HEK293 (cell line): Measurements from ENCODE around the gene PASK.

Experiments
- CTCF ChIA-PET: fragments of 350-600 bp; formaldehyde crosslinking; extraction: SDS; loops from one replicate; lab custom pipeline; 2021; ENCODE audit warnings: antibody characterized with exemption; lab: Yijun Ruan, JAX
- POLR2A ChIA-PET: fragments of 300-600 bp; formaldehyde crosslinking; extraction: SDS; loops from one replicate; lab custom pipeline; 2020; ENCODE audit warnings: antibody characterized with exemption, inconsistent platforms; lab: Yijun Ruan, JAX
- H3K27ac ChIP-seq: fragments of 200-500 bp; sonication (Bioruptor generic); 2 replicates; pipeline ENCODE4 v1.5.1; 2014; ENCODE audit warnings: low read depth, low read length, control low read depth, inconsistent platforms; ENCODE audit errors: extremely low read depth
- H3K36me3 ChIP-seq, 2 experiments: fragments of 200-500 bp in 1 of 2; sonication (Bioruptor generic) in 1 of 2; 1 replicate in 1 of 2; 2 replicates in 1 of 2; pipeline ENCODE4 v1.5.1; 2014 to 2017; ENCODE audit warnings: inconsistent platforms in 2 of 2, low read length in 2 of 2; ENCODE audit not compliant: control insufficient read depth in 2 of 2, insufficient read depth in 1 of 2
- H3K4me1 ChIP-seq: fragments of 200-500 bp; sonication (Bioruptor generic); 2 replicates; pipeline ENCODE4 v1.5.1; 2014; ENCODE audit warnings: mild to moderate bottlenecking, low read length, inconsistent platforms; ENCODE audit not compliant: control insufficient read depth, insufficient read depth
- H3K4me3 ChIP-seq: 2 replicates; pipeline ENCODE4 v1.5.1; 2011; ENCODE audit warnings: low read depth, mild to moderate bottlenecking, control low read depth, low read length, moderate library complexity
- H3K9me3 ChIP-seq: fragments of 200-500 bp; sonication (Bioruptor generic); 2 replicates; pipeline ENCODE4 v1.5.1; 2014; ENCODE audit warnings: low read depth, low read length, inconsistent platforms; ENCODE audit not compliant: control insufficient read depth, insufficient read depth
- RBAK ChIP-seq: fragments of 450-650 bp; formaldehyde crosslinking; IDR thresholded peaks from 2 replicates; pipeline ENCODE4 v1.5.1; 2016; ENCODE audit warnings: missing biosample characterization, missing genetic modification characterization
- ZBTB1 ChIP-seq: fragments of 450-650 bp; formaldehyde crosslinking; IDR thresholded peaks from 2 replicates; pipeline ENCODE4 v1.5.1; 2016; ENCODE audit warnings: missing biosample characterization, missing genetic modification characterization
- ZFHX2 ChIP-seq: fragments of 450-650 bp; formaldehyde crosslinking; conservative IDR thresholded peaks from 2 replicates; pipeline ENCODE4 v1.5.1; 2016; ENCODE audit warnings: missing biosample characterization, missing genetic modification characterization
- ZFP41 ChIP-seq: fragments of 450-650 bp; formaldehyde crosslinking; IDR thresholded peaks from 2 replicates; pipeline ENCODE4 v1.5.1; 2016; ENCODE audit warnings: missing biosample characterization, missing genetic modification characterization, borderline replicate concordance
- ZIC2 ChIP-seq: fragments of 450-650 bp; formaldehyde crosslinking; IDR thresholded peaks from 2 replicates; pipeline ENCODE4 v1.5.1; 2016; ENCODE audit warnings: missing biosample characterization, missing genetic modification characterization
- ZNF114 ChIP-seq: fragments of 450-650 bp; formaldehyde crosslinking; IDR thresholded peaks from 2 replicates; pipeline ENCODE4 v1.5.0; 2017; ENCODE audit warnings: missing biosample characterization, missing genetic modification characterization
- ZNF133 ChIP-seq: fragments of 450-650 bp; formaldehyde crosslinking; IDR thresholded peaks from 2 replicates; pipeline ENCODE4 v1.5.1; 2016; ENCODE audit warnings: missing biosample characterization, missing genetic modification characterization
- ZNF155 ChIP-seq: fragments of 450-650 bp; formaldehyde crosslinking; IDR thresholded peaks from 2 replicates; pipeline ENCODE4 v1.5.1; 2016; ENCODE audit warnings: missing biosample characterization, missing genetic modification characterization
- ZNF157 ChIP-seq: fragments of 450-650 bp; formaldehyde crosslinking; IDR thresholded peaks from 2 replicates; pipeline ENCODE4 v1.5.1; 2016; ENCODE audit warnings: missing biosample characterization, missing genetic modification characterization
- ZNF266 ChIP-seq: fragments of 450-650 bp; formaldehyde crosslinking; IDR thresholded peaks from 2 replicates; pipeline ENCODE4 v1.5.1; 2016; ENCODE audit warnings: missing biosample characterization, missing genetic modification characterization, low read depth
- ZNF302 ChIP-seq: fragments of 450-650 bp; formaldehyde crosslinking; IDR thresholded peaks from 2 replicates; pipeline ENCODE4 v1.5.1; 2016; ENCODE audit warnings: missing biosample characterization, missing genetic modification characterization, low read depth
- ZNF354C ChIP-seq: fragments of 450-650 bp; formaldehyde crosslinking; IDR thresholded peaks from 2 replicates; pipeline ENCODE4 v1.5.1; 2016; ENCODE audit warnings: missing biosample characterization, missing genetic modification characterization, low read depth, borderline replicate concordance
- ZNF37A ChIP-seq: fragments of 450-650 bp; IDR thresholded peaks from 2 replicates; pipeline ENCODE4 v1.5.1; 2018; ENCODE audit warnings: missing biosample characterization, missing genetic modification characterization
- ZNF423 ChIP-seq: fragments of 450-650 bp; formaldehyde crosslinking; IDR thresholded peaks from 2 replicates; pipeline ENCODE4 v1.5.1; 2016; ENCODE audit warnings: missing biosample characterization, missing genetic modification characterization
- ZNF560 ChIP-seq: fragments of 450-650 bp; formaldehyde crosslinking; IDR thresholded peaks from 2 replicates; pipeline ENCODE4 v1.5.1; 2017; ENCODE audit warnings: missing biosample characterization, missing genetic modification characterization, borderline replicate concordance
- ZNF670 ChIP-seq: fragments of 450-650 bp; formaldehyde crosslinking; IDR thresholded peaks from 2 replicates; pipeline ENCODE4 v1.5.1; 2016; ENCODE audit warnings: missing biosample characterization, missing genetic modification characterization, low read depth
- ZNF707 ChIP-seq: fragments of 450-650 bp; formaldehyde crosslinking; IDR thresholded peaks from 2 replicates; pipeline ENCODE4 v1.5.1; 2016; ENCODE audit warnings: missing biosample characterization, missing genetic modification characterization
- ZNF768 ChIP-seq: fragments of 450-650 bp; formaldehyde crosslinking; IDR thresholded peaks from 2 replicates; pipeline ENCODE4 v1.5.1; 2018; ENCODE audit warnings: missing biosample characterization, mild to moderate bottlenecking, missing genetic modification characterization
- ZNF792 ChIP-seq: fragments of 450-650 bp; formaldehyde crosslinking; IDR thresholded peaks from 2 replicates; pipeline ENCODE4 v1.5.1; 2016; ENCODE audit warnings: missing biosample characterization, missing genetic modification characterization
- ZNF830 ChIP-seq: fragments of 450-650 bp; IDR thresholded peaks from 2 replicates; pipeline ENCODE4 v1.5.0; 2018; ENCODE audit warnings: missing biosample characterization, missing genetic modification characterization, low read depth, mild to moderate bottlenecking, moderate library complexity
- ZSCAN16 ChIP-seq: fragments of 450-650 bp; formaldehyde crosslinking; IDR thresholded peaks from 2 replicates; pipeline ENCODE4 v1.5.1; 2016; ENCODE audit warnings: missing biosample characterization, missing genetic modification characterization
- ZXDB ChIP-seq: fragments of 450-650 bp; formaldehyde crosslinking; IDR thresholded peaks from 2 replicates; pipeline ENCODE4 v1.5.1; 2016; ENCODE audit warnings: missing biosample characterization, missing genetic modification characterization
- TF ChIP-seq, protein P1 (sequence below): fragments of 450-650 bp; formaldehyde crosslinking; IDR thresholded peaks from 2 replicates; pipeline ENCODE4 v1.5.1; 2016; ENCODE audit warnings: missing biosample characterization, missing genetic modification characterization, borderline replicate concordance
- TF ChIP-seq, protein P2 (sequence below): fragments of 450-650 bp; formaldehyde crosslinking; IDR thresholded peaks from 2 replicates; pipeline ENCODE4 v1.5.1; 2016; ENCODE audit warnings: missing biosample characterization, missing genetic modification characterization
- TF ChIP-seq, protein P3 (sequence below): fragments of 450-650 bp; formaldehyde crosslinking; IDR thresholded peaks from 2 replicates; pipeline ENCODE4 v1.5.1; 2017; ENCODE audit warnings: missing biosample characterization, missing genetic modification characterization

Gene PASK

DNA sequence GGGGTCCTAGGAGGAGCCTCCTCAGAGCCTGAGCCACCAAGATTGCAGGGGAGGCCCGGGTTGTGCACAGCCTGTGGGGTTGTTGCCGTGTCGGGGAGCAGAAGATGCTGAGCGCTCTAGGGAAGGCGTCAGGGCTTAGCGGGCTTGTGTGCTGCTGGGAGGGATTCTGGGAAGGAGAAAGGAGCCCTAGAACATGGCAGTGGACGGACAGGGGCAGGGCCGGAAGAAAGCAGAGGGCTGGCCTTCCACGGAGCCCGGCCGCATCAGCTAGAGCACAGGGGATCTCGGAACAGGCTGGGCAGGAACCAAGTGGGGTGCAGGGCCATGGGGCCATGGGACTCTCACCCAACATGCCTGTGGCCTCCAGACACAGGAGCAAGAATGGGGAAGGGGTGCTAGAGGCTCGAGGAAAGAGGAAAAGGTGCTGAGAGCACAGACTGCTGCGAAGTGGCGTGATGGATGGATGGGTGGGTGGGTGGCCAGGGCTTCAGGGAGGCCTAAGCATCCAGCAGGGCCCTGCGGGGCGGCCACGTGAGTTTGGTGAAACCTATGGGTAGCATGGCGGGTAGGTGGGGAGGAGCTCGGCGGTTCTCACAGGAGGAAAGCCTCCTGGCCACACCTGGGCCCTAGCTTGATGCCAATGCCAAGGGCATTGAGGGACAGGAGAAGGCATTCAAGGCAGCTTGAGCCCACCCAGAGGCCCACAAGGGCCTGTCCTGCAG is 82.9 kb downstream of the PASK start (continued):
- TF ChIP-seq ZNF670 (tag by site-specific recombination) (no peak), RBAK (tag by site-specific recombination) (no peak), ZNF157 (no peak), ZNF155 (tag by site-specific recombination) (no peak), ZNF133 (tag by site-specific recombination) (no peak), ZNF114 (no peak)

DNA sequence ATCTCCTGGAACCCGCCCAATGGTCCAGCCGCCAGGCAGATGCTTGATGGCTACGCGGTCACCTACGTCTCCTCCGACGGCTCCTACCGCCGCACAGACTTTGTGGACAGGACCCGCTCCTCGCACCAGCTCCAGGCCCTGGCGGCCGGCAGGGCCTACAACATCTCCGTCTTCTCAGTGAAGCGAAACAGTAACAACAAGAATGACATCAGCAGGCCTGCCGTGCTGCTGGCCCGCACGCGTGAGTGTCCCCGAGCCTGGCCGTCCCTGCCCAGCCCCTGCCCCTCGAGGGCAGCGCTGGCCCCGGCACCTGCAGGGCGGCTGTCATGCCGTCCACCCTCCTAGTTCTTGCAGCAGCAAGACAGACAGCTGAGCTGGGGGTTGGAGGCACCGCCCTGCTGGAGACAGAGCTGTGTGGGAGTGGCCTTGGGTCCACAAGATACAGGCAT is 83.9 kb downstream of the PASK start:
- no peaks in the 10 kb centered on the region for H3K9me3 ChIP-seq
- H3K36me3 ChIP-seq = no peaks in the 10 kb centered on the region
- ChIA-PET CTCF (interaction anchor here (0.8 kb wide), 1 partner anchor 61 kb away, joined by 3 read pairs; no protein-coding TSS in a partner anchor), POLR2A (no interaction called here)
- no peak for TF ChIP-seq ZIC2 (tag by site-specific recombination)
- TF ChIP-seq ZNF670 (tag by site-specific recombination) = no peak
- no peak for TF ChIP-seq ZNF560
- TF ChIP-seq, protein P1, sequence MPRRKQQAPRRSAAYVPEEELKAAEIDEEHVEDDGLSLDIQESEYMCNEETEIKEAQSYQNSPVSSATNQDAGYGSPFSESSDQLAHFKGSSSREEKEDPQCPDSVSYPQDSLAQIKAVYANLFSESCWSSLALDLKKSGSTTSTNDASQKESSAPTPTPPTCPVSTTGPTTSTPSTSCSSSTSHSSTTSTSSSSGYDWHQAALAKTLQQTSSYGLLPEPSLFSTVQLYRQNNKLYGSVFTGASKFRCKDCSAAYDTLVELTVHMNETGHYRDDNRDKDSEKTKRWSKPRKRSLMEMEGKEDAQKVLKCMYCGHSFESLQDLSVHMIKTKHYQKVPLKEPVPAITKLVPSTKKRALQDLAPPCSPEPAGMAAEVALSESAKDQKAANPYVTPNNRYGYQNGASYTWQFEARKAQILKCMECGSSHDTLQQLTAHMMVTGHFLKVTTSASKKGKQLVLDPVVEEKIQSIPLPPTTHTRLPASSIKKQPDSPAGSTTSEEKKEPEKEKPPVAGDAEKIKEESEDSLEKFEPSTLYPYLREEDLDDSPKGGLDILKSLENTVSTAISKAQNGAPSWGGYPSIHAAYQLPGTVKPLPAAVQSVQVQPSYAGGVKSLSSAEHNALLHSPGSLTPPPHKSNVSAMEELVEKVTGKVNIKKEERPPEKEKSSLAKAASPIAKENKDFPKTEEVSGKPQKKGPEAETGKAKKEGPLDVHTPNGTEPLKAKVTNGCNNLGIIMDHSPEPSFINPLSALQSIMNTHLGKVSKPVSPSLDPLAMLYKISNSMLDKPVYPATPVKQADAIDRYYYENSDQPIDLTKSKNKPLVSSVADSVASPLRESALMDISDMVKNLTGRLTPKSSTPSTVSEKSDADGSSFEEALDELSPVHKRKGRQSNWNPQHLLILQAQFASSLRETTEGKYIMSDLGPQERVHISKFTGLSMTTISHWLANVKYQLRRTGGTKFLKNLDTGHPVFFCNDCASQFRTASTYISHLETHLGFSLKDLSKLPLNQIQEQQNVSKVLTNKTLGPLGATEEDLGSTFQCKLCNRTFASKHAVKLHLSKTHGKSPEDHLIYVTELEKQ = no peak
- no peak for TF ChIP-seq ZBTB1 (tag by site-specific recombination)
- TF ChIP-seq ZNF707 = no peak
- no peak for TF ChIP-seq ZSCAN16 (tag by site-specific recombination)
- TF ChIP-seq ZNF830 = no peak
- TF ChIP-seq ZNF302 (tag by site-specific recombination) = no peak
- no peak for TF ChIP-seq ZNF792
- TF ChIP-seq, protein P2, sequence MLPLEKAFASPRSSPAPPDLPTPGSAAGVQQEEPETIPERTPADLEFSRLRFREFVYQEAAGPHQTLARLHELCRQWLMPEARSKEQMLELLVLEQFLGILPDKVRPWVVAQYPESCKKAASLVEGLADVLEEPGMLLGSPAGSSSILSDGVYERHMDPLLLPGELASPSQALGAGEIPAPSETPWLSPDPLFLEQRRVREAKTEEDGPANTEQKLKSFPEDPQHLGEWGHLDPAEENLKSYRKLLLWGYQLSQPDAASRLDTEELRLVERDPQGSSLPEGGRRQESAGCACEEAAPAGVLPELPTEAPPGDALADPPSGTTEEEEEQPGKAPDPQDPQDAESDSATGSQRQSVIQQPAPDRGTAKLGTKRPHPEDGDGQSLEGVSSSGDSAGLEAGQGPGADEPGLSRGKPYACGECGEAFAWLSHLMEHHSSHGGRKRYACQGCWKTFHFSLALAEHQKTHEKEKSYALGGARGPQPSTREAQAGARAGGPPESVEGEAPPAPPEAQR (tag by site-specific recombination) = no peak
- TF ChIP-seq ZFHX2 (tag by site-specific recombination) = no peak
- no peak for TF ChIP-seq ZNF423 (tag by site-specific recombination)
- no peak for TF ChIP-seq ZXDB
- no peak for TF ChIP-seq ZNF354C (tag by site-specific recombination)
- TF ChIP-seq ZNF768 (tag by site-specific recombination) = no peak
- TF ChIP-seq ZNF266 (tag by site-specific recombination) = no peak
- no peak for TF ChIP-seq ZFP41 (tag by site-specific recombination)
- TF ChIP-seq ZNF37A (tag by site-specific recombination) = no peak
- TF ChIP-seq, protein P3, sequence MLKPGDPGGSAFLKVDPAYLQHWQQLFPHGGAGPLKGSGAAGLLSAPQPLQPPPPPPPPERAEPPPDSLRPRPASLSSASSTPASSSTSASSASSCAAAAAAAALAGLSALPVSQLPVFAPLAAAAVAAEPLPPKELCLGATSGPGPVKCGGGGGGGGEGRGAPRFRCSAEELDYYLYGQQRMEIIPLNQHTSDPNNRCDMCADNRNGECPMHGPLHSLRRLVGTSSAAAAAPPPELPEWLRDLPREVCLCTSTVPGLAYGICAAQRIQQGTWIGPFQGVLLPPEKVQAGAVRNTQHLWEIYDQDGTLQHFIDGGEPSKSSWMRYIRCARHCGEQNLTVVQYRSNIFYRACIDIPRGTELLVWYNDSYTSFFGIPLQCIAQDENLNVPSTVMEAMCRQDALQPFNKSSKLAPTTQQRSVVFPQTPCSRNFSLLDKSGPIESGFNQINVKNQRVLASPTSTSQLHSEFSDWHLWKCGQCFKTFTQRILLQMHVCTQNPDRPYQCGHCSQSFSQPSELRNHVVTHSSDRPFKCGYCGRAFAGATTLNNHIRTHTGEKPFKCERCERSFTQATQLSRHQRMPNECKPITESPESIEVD = no peak
- no peak overlapping the region for H3K27ac ChIP-seq
- H3K4me3 ChIP-seq = no peak overlapping the region
- no peaks in the 10 kb centered on the region for H3K4me1 ChIP-seq
